HG02870 (cell line): ENCODE data around the gene SCARF1.

ENCODE experiments used
- ATAC-seq: cut with Tn5 transposase; IDR thresholded peaks from one replicate; pipeline ENCODE4 v1.9.1; 2021; ENCODE audit warnings: mild to moderate bottlenecking, moderate library complexity; ENCODE audit not compliant: unreplicated experiment

Gene SCARF1

GRCh38 chr17:1628856-1629503 is 16.6 kb downstream of the SCARF1 start:
- ATAC-seq = peak; percentile 50

GRCh38 chr17:1627982-1628855 is 17.3 kb downstream of the SCARF1 start, which contains the start of gene SLC43A2:
Gene SLC43A2, minus strand, starts transcription at chr17:1628834. Its CDS starts 960 bp downstream, at chr17:1627874.
- ATAC-seq = peak; percentile 59

DNA sequence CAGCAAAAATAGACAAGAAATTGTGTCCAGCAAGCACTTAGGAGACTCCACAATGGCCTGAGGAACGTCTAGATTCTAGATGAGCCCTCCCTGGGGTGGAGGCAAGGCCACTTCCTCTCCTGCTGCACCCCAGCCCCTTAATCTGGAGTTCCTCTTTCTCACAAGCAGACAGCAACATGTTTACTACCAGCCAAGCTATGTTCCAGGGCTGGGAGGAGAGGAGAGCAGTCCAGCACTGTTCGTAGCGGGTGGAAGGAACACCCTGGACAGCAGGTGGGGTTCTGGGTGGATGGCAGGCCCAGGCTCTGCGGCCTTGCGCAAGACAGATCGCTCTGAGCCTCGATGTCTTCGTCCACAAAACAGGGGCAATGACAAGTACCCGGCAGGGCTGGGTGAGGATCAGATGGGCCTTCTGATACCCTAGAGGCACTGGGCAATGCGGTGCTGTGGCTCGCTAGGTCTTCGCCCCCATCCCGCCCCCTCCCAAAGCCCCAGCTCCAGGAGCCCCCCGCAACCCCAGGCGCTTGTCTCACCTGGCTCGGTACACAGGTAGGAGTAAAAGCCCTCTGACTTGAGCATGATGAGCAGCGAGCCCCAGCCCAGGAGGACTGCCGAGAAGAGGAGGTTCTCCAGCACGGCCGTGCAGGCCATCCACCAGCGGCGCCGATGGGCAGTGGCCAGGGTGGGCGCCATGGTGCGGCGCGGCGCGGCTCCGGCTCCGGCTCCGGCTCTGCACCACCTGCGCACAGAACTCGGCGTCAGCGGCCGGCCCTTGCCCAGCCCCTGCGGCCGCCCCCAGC is 18.1 kb downstream of the SCARF1 start:
- ATAC-seq = no peak

DNA sequence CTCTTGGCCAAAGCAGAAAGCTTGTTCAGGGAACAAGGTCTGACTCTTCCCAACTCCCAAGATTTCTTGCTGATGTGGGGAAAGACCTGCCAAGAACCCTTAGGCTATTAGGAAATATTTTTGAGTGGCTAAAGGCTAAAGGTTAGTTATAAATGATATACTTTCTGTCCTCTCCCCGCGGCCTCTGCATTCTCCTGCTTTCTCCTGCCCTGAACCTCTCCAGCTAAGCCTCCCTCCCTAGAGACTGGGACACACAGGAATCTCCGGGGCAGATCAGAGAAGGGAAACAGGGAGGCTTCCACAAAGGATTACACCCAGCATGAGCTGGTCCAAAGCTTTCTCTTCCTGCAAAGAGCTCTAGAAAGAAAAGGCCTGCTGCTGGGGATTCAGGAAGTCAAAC is 19.2 kb downstream of the SCARF1 start:
- no peak for ATAC-seq

- ATAC-seq = no peak
These were observed 20.0 kb downstream of the SCARF1 start for GRCh38 chr17:1625581-1625980.

DNA sequence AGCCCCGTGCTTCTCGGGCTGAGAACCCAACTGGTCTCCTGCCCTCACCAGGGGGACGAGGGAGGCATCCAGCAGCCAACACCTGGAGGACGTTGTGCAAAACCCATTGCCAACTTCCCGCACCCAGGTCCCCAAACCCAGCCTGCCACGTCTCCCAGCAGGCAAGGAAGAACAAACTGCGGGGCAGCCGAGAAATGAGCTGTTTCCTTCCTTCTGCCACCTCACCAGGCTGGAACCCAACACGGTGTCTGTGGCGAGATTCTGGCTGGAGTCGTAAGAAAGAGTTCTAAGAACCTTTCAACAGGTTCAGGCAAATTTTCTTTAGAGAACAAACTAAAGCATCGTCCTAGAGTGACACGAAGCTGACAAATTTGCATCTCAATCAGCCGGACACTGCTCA is 20.5 kb downstream of the SCARF1 start:
- ATAC-seq = no peak

GRCh38 chr17:1624650-1625049 is 20.9 kb downstream of the SCARF1 start:
- no peak for ATAC-seq

DNA sequence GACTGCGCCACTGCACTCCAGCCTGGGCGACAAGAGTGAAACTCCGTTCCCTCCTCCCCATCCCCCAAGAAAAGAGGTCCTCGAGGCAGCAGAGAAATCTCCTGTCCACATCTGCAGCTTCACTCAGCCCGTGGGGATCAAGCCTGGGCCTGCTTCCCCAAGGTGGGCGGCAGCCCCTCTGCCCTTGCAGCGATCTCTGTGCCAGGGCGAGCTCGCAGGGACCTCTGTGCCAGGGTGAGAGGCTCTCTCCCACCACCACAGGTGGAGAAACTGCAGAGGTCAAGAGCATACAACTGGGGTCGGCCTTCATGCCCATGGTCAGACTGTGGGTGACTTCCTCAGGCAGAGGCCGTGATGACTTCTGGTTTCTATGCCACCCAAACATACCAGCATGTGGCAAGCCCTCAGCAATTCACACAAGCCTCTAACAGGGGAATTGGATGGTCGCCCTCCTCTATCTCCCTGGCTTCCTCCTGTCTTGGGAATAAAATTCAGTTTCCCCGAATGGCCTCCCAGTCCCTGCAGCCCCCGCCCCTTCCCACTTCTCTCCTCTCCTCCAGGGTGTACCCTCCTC is 22.4 kb downstream of the SCARF1 start:
- ATAC-seq = no peak

DNA sequence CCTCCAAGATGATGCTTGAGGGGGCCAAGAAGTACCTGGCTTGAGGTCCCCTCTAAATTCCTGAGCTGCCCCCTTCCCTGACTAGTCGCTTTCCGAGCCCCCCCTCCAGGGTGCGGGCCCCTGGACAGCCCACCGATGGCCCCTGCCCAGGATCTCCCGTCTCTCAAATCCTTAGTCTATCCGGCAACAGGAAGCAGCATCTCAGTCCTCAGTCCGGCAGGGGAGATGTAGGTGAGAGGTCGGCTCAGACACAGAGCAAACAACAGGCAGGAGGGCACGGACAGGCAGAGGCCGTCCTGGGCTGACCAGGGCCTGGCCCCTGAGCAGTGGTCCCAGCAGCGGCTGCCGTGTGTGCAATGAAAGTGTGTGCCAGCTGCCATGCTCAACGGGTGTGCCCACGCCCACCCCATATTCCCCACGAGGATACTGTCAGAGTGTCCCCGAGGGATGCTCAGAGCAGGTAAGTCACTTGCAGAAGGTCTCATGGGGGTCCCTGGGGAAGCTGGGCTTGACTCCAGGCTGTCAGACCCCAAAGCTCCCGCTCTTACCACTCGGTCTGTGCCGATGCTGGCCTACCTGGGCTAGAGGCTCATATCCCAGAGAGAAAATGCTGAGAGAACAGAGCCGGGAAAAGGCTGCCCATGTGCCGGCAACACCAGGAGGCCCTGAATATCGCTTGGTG is 24.1 kb downstream of the SCARF1 start:
- ATAC-seq = no peak

DNA sequence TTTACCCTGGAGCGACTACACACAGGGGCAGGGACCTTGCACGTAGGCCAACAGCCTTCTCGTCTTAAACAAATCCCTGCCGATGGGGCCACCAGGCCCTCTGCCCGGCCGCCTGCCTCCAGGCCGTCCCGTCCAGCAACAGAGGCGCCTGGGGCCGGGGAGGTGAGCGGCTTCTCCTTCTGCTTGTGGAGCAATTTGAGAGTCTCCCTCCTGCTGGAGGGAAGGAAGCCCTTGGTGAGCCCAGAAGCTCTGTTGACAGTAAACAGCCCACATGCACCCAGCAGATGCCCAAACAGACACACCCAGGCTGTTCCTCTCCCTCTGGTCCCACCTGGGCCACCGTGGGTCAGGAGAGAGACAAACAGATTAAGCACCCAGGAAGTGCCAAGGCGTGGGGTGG is 25.0 kb downstream of the SCARF1 start:
- ATAC-seq = no peak

- ATAC-seq = no peak
These were observed 27.8 kb downstream of the SCARF1 start for GRCh38 chr17:1617620-1618174.

GRCh38 chr17:1616101-1616500 is 29.4 kb downstream of the SCARF1 start:
- no peak for ATAC-seq

DNA sequence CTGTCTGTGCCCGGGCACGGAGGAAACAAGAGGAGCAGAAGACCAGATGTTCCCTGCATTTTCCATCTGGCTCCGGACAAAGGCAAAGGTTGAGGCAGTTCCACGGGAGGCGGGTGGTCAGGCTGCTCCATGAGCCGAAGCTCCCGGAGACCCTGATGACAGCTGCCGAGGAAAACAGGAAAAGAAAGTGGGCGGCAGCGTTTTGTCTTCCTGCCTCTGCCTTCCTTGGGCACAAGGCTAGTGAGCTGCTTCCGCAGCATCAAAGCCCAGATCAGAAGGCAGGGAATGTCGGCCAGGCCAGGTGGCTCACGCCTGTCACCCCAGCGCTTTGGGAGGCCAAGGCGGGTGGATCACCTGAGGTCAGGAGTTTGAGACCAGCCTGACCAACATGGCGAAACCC is 33.1 kb downstream of the SCARF1 start:
- no peak for ATAC-seq

DNA sequence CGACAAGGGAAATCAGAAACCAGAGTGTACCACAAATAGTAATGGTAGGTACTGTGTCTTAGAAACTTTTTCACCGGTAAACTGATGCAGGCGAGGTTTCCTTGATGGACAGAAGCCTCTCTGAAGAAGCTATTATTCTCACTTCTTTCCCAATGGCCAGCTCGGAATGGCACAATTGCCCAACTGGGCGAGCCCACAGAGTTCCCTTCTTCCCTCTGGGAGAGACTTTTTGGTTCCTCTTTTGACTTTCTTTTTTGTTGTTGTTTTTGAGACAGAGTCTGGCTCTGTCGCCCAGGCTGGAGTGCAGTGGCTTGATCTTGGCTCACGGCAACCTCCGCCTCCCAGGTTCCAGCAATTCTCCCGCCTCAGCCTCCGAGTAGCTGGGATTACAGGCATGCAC is 33.8 kb downstream of the SCARF1 start:
- ATAC-seq = no peak

DNA sequence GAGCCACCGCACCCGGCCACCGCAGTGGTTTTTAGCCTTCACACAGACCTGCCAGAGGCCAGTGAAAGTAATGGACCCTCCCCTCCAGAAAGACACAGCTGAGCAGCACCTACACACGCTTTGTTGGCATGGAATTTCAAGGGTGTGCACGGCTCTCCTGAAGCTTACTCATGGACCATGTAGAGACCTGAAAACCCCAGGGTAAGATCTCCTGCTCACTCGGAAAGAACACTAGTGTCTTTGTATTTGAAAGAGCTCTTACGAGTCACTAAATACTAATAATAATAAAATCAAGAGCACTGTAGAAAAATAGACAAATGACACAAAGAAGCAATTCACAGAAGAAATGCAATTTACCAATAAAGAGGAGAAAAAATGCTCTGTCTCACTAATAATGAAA is 36.9 kb downstream of the SCARF1 start:
- ATAC-seq = no peak

- no peak for ATAC-seq
These were observed 37.6 kb downstream of the SCARF1 start for GRCh38 chr17:1607971-1608320.

- ATAC-seq = no peak
These were observed 39.1 kb downstream of the SCARF1 start for GRCh38 chr17:1606352-1606985.

- no peak for ATAC-seq
These were observed 39.7 kb downstream of the SCARF1 start for GRCh38 chr17:1605681-1606351.

DNA sequence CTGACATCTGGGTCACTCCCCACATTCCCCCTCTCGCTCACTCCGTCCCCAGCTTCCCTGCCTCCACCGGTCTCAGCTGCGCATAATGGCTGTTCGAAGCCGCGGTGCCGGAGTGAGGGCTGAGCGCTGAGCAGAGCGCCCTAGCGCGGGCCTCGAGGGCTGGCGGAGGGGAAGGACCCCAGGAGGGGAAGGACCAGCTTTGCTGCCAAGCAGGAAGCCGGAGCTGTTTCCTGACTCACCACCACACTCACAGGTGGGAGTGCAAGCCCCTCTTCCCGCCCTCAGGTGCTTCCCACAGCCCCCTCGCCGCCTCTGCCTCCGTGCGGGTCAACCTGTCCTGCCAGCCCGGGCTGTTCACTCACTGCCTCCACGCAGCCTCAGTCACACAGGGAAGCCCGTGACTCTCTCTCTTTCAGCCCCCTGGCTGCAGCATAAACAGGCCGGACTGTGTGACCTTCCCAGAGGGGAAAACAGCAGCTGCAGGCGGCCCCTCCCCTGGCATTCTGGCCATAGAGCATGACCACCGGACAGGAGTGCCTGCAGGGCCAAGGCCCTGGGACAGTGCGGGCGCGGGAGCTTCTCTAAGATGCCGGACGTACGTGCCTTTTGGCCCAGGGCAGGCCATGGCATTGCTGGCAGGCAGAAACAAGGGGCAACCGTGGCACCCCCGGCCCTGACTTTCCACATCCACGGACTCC is 40.6 kb downstream of the SCARF1 start:
- no peak for ATAC-seq
